Midbrain (tissue), 1 donor: Measurements from ENCODE around the gene ZFP36L1.

Experiments used
- DNase-seq: peaks from one replicate; lab custom pipeline; 2025; lab: John Stamatoyannopoulos, UW

Gene ZFP36L1

GRCh38 chr14:68762953-68763764 is 29.7 kb downstream of the ZFP36L1 start:
- no peak for DNase-seq

GRCh38 chr14:68761391-68761790 is 31.5 kb downstream of the ZFP36L1 start:
- DNase-seq = no peak

GRCh38 chr14:68760761-68761160 is 32.1 kb downstream of the ZFP36L1 start:
- no peak for DNase-seq

GRCh38 chr14:68759937-68760336 is 32.9 kb downstream of the ZFP36L1 start:
- no peak for DNase-seq

- DNase-seq = no peak
Observed at GRCh38 chr14:68759017-68759560, 33.8 kb downstream of the ZFP36L1 start.

- no peak for DNase-seq
Observed at GRCh38 chr14:68758301-68758700, 34.6 kb downstream of the ZFP36L1 start.

GRCh38 chr14:68757618-68758081 is 35.2 kb downstream of the ZFP36L1 start:
- DNase-seq = peak; percentile 18

- DNase-seq = no peak
Observed at GRCh38 chr14:68756734-68757133, 36.1 kb downstream of the ZFP36L1 start.

- DNase-seq = no peak
Observed at GRCh38 chr14:68756000-68756481, 36.8 kb downstream of the ZFP36L1 start.

- DNase-seq = no peak
Observed at GRCh38 chr14:68755016-68755353, 37.9 kb downstream of the ZFP36L1 start.

- DNase-seq = no peak
Observed at GRCh38 chr14:68753690-68754089, 39.2 kb downstream of the ZFP36L1 start.

- DNase-seq = no peak
Observed at GRCh38 chr14:68752271-68753006, 40.4 kb downstream of the ZFP36L1 start.

GRCh38 chr14:68749487-68750475 is 43.1 kb downstream of the ZFP36L1 start:
- no peak for DNase-seq

- DNase-seq = no peak
Observed at GRCh38 chr14:68748691-68749090, 44.2 kb downstream of the ZFP36L1 start.

GRCh38 chr14:68748260-68748659 is 44.6 kb downstream of the ZFP36L1 start:
- no peak for DNase-seq

- DNase-seq = no peak
Observed at GRCh38 chr14:68747393-68747792, 45.5 kb downstream of the ZFP36L1 start.

GRCh38 chr14:68744613-68745012 is 48.3 kb downstream of the ZFP36L1 start:
- DNase-seq = no peak

- DNase-seq = peak; percentile 53
Observed at GRCh38 chr14:68741839-68742470, 50.9 kb downstream of the ZFP36L1 start.

GRCh38 chr14:68741477-68741791 is 51.4 kb downstream of the ZFP36L1 start:
- DNase-seq = no peak

- DNase-seq = no peak
Observed at GRCh38 chr14:68740788-68741476, 51.9 kb downstream of the ZFP36L1 start.

GRCh38 chr14:68739701-68740100 is 53.2 kb downstream of the ZFP36L1 start:
- DNase-seq = no peak
